Lower lobe of right lung (tissue), 2 donors: ENCODE results near the gene THSD4. TPM values are rescaled to one million over a fixed set of nuclear protein-coding genes. Genes with fewer than 3 reads are reported as not detected.

Experiments used
- ATAC-seq, 2 donors: fragments of 200-7000 bp; cut with Tn5 transposase; one replicate each; pipeline ENCODE4 v1.9.1; 2020 to 2022; ENCODE audit warnings: mild to moderate bottlenecking in 2 of 2, moderate library complexity in 2 of 2
- DNase-seq: peaks from one replicate; pipeline ENCODE4 v3.0.0-alpha.2; 2020
- H3K27ac ChIP-seq: fragments of 200-600 bp; one replicate; pipeline ENCODE4 v1.8.0; 2022
- H3K27me3 ChIP-seq: fragments of 200-600 bp; one replicate; pipeline ENCODE4 v1.8.0; 2022; ENCODE audit warnings: low read depth
- H3K36me3 ChIP-seq: fragments of 200-600 bp; one replicate; pipeline ENCODE4 v1.8.0; 2022; ENCODE audit warnings: mild to moderate bottlenecking
- H3K4me1 ChIP-seq: fragments of 200-600 bp; one replicate; pipeline ENCODE4 v1.8.0; 2022
- H3K4me3 ChIP-seq: fragments of 200-600 bp; one replicate; pipeline ENCODE4 v1.8.0; 2022; ENCODE audit warnings: mild to moderate bottlenecking
- H3K9me3 ChIP-seq: fragments of 200-600 bp; one replicate; pipeline ENCODE4 v1.8.0; 2022
- CTCF ChIP-seq: fragments of 200-600 bp; IDR thresholded peaks from one replicate; pipeline ENCODE4 v1.8.0; 2022; ENCODE audit warnings: antibody characterized with exemption, mild to moderate bottlenecking
- intact Hi-C: fragments of 100-400 bp; cut with DNase I; formaldehyde crosslinking; loops from one replicate; pipeline ENCODE4 v1.11.0; 2022
- total RNA-seq: library from RNA; stranded (reverse); fragmentation: NEBNext Ultra II Directional; extraction: Animal tissue kit (Norgen Biotek cat#: 25700); gene quantifications from one replicate; pipeline ENCODE4 v1.2.1, GENCODE V29; 2021
- donor health status: DM: no; HTN: yes; CAD: no; lungs with severe emphysema.

THSD4 gene
- total RNA-seq, 1 donor from 2014 or later, result 18.2 TPM

- H3K4me1 ChIP-seq, result peaks cover 31% of the 10 kb centered on the region
- H3K4me3 ChIP-seq, result no peak overlapping the region
- H3K27ac ChIP-seq, result peak overlapping the region; percentile 43
- no peaks in the 10 kb centered on the region for H3K36me3 ChIP-seq
- peak; percentile 52 for DNase-seq
- no peaks in the 10 kb centered on the region for H3K9me3 ChIP-seq
- H3K27me3 ChIP-seq, result no peaks in the 10 kb centered on the region
- intact Hi-C loops, result no loop called here
- TF ChIP-seq CTCF, result no peak
- peak; percentile 67 to 84 for ATAC-seq
These were observed 484.3 kb downstream of the THSD4 start for GRCh38 chr15:71599418-71600151.

DNA sequence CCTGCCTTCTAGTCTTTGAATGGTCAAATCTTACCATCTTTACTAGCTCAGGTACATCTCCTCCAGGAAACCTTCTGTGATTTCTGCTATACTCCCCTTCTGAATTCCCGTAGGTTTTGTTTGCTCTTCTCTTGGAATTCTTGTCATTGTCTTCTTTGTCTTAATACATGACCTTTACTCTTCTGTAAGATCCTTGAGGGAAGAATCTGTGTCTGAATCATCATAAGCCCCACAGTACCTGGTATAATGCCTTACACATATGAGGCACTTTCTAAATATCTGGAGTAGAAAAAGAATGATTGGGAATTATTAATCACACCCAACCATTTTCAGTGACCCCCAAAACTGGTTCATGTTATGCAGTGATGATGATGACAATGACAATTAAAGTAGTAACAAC lies 485.0 kb downstream of the THSD4 start:
- no peak for ATAC-seq
- intact Hi-C loops, result no loop called here
- H3K4me3 ChIP-seq, result no peak overlapping the region
- no peak overlapping the region for H3K27ac ChIP-seq
- H3K9me3 ChIP-seq, result no peaks in the 10 kb centered on the region
- no peak for TF ChIP-seq CTCF
- no peak for DNase-seq
- peaks cover 31% of the 10 kb centered on the region for H3K4me1 ChIP-seq
- H3K36me3 ChIP-seq, result no peaks in the 10 kb centered on the region
- no peaks in the 10 kb centered on the region for H3K27me3 ChIP-seq

DNA sequence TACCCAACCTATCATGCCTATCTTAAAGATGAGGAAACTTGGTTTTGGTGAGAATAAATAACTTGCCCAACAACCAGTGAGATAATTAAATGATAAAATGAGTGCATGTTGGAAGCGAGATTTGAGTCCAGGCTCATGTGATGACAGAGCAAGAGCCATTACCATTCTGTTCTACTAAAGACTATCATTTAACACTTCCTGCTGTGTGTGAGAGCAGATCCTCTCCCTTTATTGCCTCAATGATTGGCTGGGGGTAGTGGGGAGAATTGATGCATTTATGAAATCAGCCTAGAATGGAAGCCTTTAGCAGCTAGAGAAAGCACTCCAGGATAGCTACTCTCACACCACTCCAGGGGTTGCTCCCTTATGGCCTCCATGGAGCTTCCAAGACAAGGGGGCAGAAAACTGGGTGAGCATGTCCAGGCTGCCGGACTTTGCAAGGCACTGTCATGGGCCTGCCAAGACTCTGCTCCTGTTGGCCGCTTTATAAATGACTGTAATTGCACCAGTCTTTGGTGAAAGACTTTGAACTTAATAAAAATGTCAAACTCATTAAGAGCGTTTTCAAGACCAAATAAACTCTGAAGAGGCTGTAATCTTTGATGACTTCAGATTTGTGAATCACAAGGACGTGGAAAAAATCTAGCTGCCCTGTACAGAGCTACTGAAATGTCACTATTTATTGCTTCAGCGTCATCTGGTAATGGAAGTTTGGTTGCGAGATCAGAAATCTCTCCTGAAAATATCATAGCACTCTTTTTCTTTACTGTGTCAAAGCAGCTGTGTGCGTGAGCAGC lies 486.0 kb downstream of the THSD4 start:
- Histone ChIP-seq H3K9me3 (no peaks in the 10 kb centered on the region), H3K27me3 (no peaks in the 10 kb centered on the region), H3K4me3 (no peak overlapping the region), H3K27ac (no peak overlapping the region), H3K36me3 (no peaks in the 10 kb centered on the region), H3K4me1 (peaks cover 25% of the 10 kb centered on the region)
- intact Hi-C loops, result no loop called here
- DNase-seq (no peak), ATAC-seq (no peak)
- no peak for TF ChIP-seq CTCF

DNA sequence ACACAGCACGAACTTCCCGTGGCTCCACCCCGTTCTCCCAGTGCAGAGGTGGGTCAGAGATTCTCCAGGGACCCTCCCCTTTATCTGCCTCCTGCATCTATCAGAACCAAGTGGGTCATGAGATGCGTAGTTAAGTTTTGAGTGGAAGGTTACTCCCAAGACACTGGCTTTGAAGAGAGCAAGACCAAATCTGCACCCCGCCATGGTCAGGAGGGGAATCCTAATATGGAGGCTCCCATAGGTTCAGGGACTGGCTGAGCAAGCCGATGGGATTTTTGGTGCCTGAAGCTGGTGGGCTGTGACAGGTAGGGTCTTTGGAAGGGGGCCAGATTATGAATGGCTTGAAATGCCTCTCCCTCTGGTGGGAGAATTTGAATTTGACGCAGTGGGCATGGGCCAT lies 488.1 kb downstream of the THSD4 start:
- DNase-seq (no peak), ATAC-seq (no peak)
- H3K36me3 ChIP-seq, result no peaks in the 10 kb centered on the region
- intact Hi-C loops, result no loop called here
- no peak overlapping the region for H3K4me3 ChIP-seq
- no peak overlapping the region for H3K27ac ChIP-seq
- H3K27me3 ChIP-seq, result no peaks in the 10 kb centered on the region
- H3K9me3 ChIP-seq, result no peaks in the 10 kb centered on the region
- TF ChIP-seq CTCF, result no peak
- peaks cover 8% of the 10 kb centered on the region for H3K4me1 ChIP-seq

DNA sequence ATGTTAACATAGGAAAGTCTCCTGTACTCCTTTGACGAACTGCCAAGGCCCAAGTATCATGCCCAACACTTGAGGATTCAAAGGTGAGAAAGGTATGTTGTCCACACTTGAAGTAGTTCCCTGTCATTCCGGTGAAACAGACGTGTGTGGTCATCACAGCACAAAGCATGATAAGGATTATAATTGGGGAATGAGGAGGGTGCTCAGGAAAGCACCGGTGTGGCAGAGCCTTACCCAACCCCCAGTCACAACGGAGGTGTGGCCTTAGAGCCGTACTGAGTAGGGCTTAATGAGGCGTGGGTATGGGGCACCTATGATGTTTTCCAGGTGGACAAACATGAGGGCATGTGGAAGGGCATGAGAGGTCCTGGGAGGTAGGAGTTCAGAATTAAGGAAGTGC lies 492.1 kb downstream of the THSD4 start:
- Histone ChIP-seq H3K27me3 (no peaks in the 10 kb centered on the region), H3K4me3 (no peak overlapping the region), H3K36me3 (no peaks in the 10 kb centered on the region), H3K4me1 (peaks cover 9% of the 10 kb centered on the region), H3K9me3 (no peaks in the 10 kb centered on the region), H3K27ac (no peak overlapping the region)
- no peak for TF ChIP-seq CTCF
- ATAC-seq (peak; percentile 82 to 93), DNase-seq (peak; percentile 64)
- intact Hi-C loops, result no loop called here
